ENCODE data around the gene SLC26A8.

Gene SLC26A8

GRCh38 chr6:36028877-36029324, 4.5 kb upstream of the SLC26A8 start:
- peaks cover 16 to 50% (median 29%) of the 10 kb centered on the region in 11 experiments; a peak in 20 of 22 replicates for H4K20me1 ChIP-seq
- peak overlapping the region; percentile 88 to 100 (median 96) for H3K4me3 ChIP-seq
- peaks cover 19 to 29% (median 26%) of the 10 kb centered on the region in 11 experiments for H3K27me3 ChIP-seq
- peaks cover 0 to 16% (median 0%) of the 10 kb centered on the region in 11 experiments; a peak in 6 of 22 replicates for H3K36me3 ChIP-seq
- TF ChIP-seq Cebpa-rat (IDR thresholded peaks at IDR 0.05), result peak in 4 of 11 experiments; percentile 29 to 93 (median 64); a peak in 7 of 22 replicates
- peaks cover 41 to 53% (median 50%) of the 10 kb centered on the region in 10 experiments for H3K4me1 ChIP-seq
- peak overlapping the region; percentile 83 to 97 (median 94) for H3K27ac ChIP-seq
- H3K4me2 ChIP-seq, result peak overlapping the region; percentile 73 to 95 (median 88)
- peak overlapping the region; percentile 92 to 98 (median 96) for H3K9ac ChIP-seq
- H3K9me3 ChIP-seq (replicated peaks in 1 of 11), result 0 out of 22 replicates have a peak, but pooled peaks cover 0 to 3% (median 0%) of the 10 kb centered on the region in 11 experiments

- peaks cover 37 to 49% (median 46%) of the 10 kb centered on the region in 10 experiments for H3K4me1 ChIP-seq
- H3K4me2 ChIP-seq, result peak overlapping the region; percentile 73 to 95 (median 88)
- peaks cover 0 to 10% (median 0%) of the 10 kb centered on the region in 11 experiments; a peak in 5 of 22 replicates for H3K36me3 ChIP-seq
- H3K9me3 ChIP-seq (replicated peaks in 1 of 11), result 0 out of 22 replicates have a peak, but pooled peaks cover 0 to 3% (median 0%) of the 10 kb centered on the region in 11 experiments
- H3K9ac ChIP-seq, result peak overlapping the region; percentile 92 to 98 (median 96)
- TF ChIP-seq Cebpa-rat (IDR thresholded peaks at IDR 0.05), result no peak
- peaks cover 10 to 44% (median 23%) of the 10 kb centered on the region in 11 experiments; a peak in 19 of 22 replicates for H4K20me1 ChIP-seq
- H3K27me3 ChIP-seq, result peaks cover 26 to 35% (median 32%) of the 10 kb centered on the region in 11 experiments
- H3K4me3 ChIP-seq, result peak overlapping the region; percentile 88 to 100 (median 96)
- H3K27ac ChIP-seq, result peak overlapping the region; percentile 83 to 97 (median 94)
Observed at GRCh38 chr6:36028088-36028876, 3.8 kb upstream of the SLC26A8 start.

GRCh38 chr6:36027501-36028087, 3.2 kb upstream of the SLC26A8 start, which contains the start of gene MAPK14:
Gene MAPK14 (plus strand): TSS chr6:36027808. CDS start chr6:36028158, 350 bp downstream.
- H3K4me2 ChIP-seq, result peak within 1 kb of the TSS; percentile 73 to 95 (median 88)
- peak within 1 kb of the TSS; percentile 83 to 97 (median 94) for H3K27ac ChIP-seq
- peaks cover 30 to 41% (median 38%) of the 10 kb centered on the region in 11 experiments for H3K27me3 ChIP-seq
- peaks cover 4 to 37% (median 16%) of the 10 kb centered on the region in 11 experiments; a peak in 16 of 22 replicates for H4K20me1 ChIP-seq
- peak within 1 kb of the TSS; percentile 92 to 98 (median 96) for H3K9ac ChIP-seq
- H3K4me1 ChIP-seq, result peaks cover 30 to 42% (median 39%) of the 10 kb centered on the region in 10 experiments
- H3K9me3 ChIP-seq (replicated peaks in 1 of 11), result 0 out of 22 replicates have a peak, but pooled peaks cover 0 to 3% (median 0%) of the 10 kb centered on the region in 11 experiments
- H3K4me3 ChIP-seq, result peak within 1 kb of the TSS; percentile 88 to 100 (median 96)
- peaks cover 0 to 8% (median 0%) of the 10 kb centered on the region in 11 experiments; a peak in 4 of 22 replicates for H3K36me3 ChIP-seq
- TF ChIP-seq Cebpa-rat (IDR thresholded peaks at IDR 0.05), result no peak

- Histone ChIP-seq H3K36me3 (peaks cover 0 to 7% (median 0%) of the 10 kb centered on the region in 11 experiments; a peak in 4 of 22 replicates), H4K20me1 (peaks cover 0 to 20% (median 8%) of the 10 kb centered on the region in 11 experiments; a peak in 10 of 22 replicates), H3K9ac (no peak overlapping the region), H3K4me2 (no peak overlapping the region), H3K4me1 (peaks cover 16 to 26% (median 22%) of the 10 kb centered on the region in 10 experiments), H3K27me3 (peaks cover 30 to 41% (median 39%) of the 10 kb centered on the region in 11 experiments), H3K4me3 (no peak overlapping the region), H3K9me3 (replicated peaks in 1 of 11) (0 out of 22 replicates have a peak, but pooled peaks cover 0 to 3% (median 0%) of the 10 kb centered on the region in 11 experiments), H3K27ac (no peak overlapping the region)
- no peak for TF ChIP-seq Cebpa-rat (IDR thresholded peaks at IDR 0.05)
Observed at GRCh38 chr6:36025932-36026327, 1.5 kb upstream of the SLC26A8 start.

GRCh38 chr6:36025260-36025931, 955 bp upstream of the SLC26A8 start:
- Histone ChIP-seq H3K4me2 (no peak overlapping the region), H3K27ac (no peak overlapping the region), H3K36me3 (peaks cover 0 to 5% (median 0%) of the 10 kb centered on the region in 11 experiments; a peak in 2 of 22 replicates), H3K27me3 (peaks cover 30 to 41% (median 39%) of the 10 kb centered on the region in 11 experiments), H3K4me3 (no peak overlapping the region), H4K20me1 (peaks cover 0 to 17% (median 5%) of the 10 kb centered on the region in 11 experiments; a peak in 8 of 22 replicates), H3K4me1 (peaks cover 13 to 21% (median 17%) of the 10 kb centered on the region in 10 experiments), H3K9ac (no peak overlapping the region), H3K9me3 (replicated peaks in 1 of 11) (0 out of 22 replicates have a peak, but pooled peaks cover 0 to 3% (median 0%) of the 10 kb centered on the region in 11 experiments)
- no peak for TF ChIP-seq Cebpa-rat (IDR thresholded peaks at IDR 0.05)

GRCh38 chr6:36020154-36020553, 4.3 kb downstream of the SLC26A8 start:
- peaks cover 0 to 13% (median 0%) of the 10 kb centered on the region in 11 experiments; a peak in 3 of 22 replicates for H3K9me3 ChIP-seq (replicated peaks in 1 of 11)
- H3K9ac ChIP-seq, result no peak overlapping the region
- H3K27me3 ChIP-seq, result peaks cover 22 to 28% (median 25%) of the 10 kb centered on the region in 11 experiments
- H3K4me1 ChIP-seq, result peaks cover 20 to 39% (median 30%) of the 10 kb centered on the region in 10 experiments
- H3K4me3 ChIP-seq, result no peak overlapping the region
- no peaks in the 10 kb centered on the region for H3K36me3 ChIP-seq
- H3K27ac ChIP-seq, result peak overlapping the region in 2 of 11 experiments; percentile 16 to 19; a peak in 2 of 22 replicates
- no peaks in the 10 kb centered on the region for H4K20me1 ChIP-seq
- no peak overlapping the region; a peak in 1 of 22 replicates for H3K4me2 ChIP-seq
- TF ChIP-seq Cebpa-rat (IDR thresholded peaks at IDR 0.05), result no peak

- 0 out of 20 replicates have a peak overlapping the region, but pooled peaks of 1 of the 10 experiments have one; percentile 2 for H3K4me3 ChIP-seq
- no peak overlapping the region; a peak in 2 of 22 replicates for H3K9ac ChIP-seq
- H3K27me3 ChIP-seq, result peaks cover 12 to 18% (median 15%) of the 10 kb centered on the region in 11 experiments
- H4K20me1 ChIP-seq, result no peaks in the 10 kb centered on the region
- peak overlapping the region in 9 of 11 experiments; percentile 19 to 68 (median 35); a peak in 12 of 22 replicates for H3K27ac ChIP-seq
- peak in 9 of 11 experiments; percentile 39 to 77 (median 63); a peak in 13 of 22 replicates for TF ChIP-seq Cebpa-rat (IDR thresholded peaks at IDR 0.05)
- H3K36me3 ChIP-seq, result no peaks in the 10 kb centered on the region
- H3K4me1 ChIP-seq, result peaks cover 13 to 31% (median 24%) of the 10 kb centered on the region in 10 experiments
- H3K4me2 ChIP-seq, result peak overlapping the region; percentile 22 to 72 (median 50); a peak in 19 of 22 replicates
- H3K9me3 ChIP-seq (replicated peaks in 1 of 11), result peaks cover 0 to 13% (median 0%) of the 10 kb centered on the region in 11 experiments; a peak in 3 of 22 replicates
Observed at GRCh38 chr6:36019167-36019566, 5.3 kb downstream of the SLC26A8 start.
